GM18511 (cell line): ENCODE results near the gene WWOX.

Source experiments
- ATAC-seq: cut with Tn5 transposase; IDR thresholded peaks from one replicate; pipeline ENCODE4 v1.9.1; 2021; ENCODE audit warnings: mild to moderate bottlenecking, moderate library complexity; ENCODE audit not compliant: unreplicated experiment

WWOX gene

DNA sequence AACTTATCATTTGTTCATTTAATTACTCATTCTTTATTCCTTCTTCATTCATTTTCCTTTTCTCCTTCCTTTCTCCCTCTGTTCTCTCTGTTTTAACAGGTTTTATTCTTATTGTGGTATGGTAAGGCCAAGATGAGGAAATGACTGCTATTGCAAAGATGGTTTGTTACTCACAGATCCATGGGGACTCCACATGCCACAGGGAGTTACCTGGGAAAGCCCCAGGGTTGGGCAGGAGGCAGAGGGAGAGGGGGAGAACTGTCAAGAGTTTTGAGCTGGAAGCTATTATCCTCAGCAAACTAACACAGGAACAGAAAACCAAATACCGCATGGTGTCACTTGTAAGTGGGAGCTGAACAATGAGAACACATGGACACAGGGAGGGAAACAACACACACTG, 453.3 kb downstream of the WWOX start:
- ATAC-seq = no peak

DNA sequence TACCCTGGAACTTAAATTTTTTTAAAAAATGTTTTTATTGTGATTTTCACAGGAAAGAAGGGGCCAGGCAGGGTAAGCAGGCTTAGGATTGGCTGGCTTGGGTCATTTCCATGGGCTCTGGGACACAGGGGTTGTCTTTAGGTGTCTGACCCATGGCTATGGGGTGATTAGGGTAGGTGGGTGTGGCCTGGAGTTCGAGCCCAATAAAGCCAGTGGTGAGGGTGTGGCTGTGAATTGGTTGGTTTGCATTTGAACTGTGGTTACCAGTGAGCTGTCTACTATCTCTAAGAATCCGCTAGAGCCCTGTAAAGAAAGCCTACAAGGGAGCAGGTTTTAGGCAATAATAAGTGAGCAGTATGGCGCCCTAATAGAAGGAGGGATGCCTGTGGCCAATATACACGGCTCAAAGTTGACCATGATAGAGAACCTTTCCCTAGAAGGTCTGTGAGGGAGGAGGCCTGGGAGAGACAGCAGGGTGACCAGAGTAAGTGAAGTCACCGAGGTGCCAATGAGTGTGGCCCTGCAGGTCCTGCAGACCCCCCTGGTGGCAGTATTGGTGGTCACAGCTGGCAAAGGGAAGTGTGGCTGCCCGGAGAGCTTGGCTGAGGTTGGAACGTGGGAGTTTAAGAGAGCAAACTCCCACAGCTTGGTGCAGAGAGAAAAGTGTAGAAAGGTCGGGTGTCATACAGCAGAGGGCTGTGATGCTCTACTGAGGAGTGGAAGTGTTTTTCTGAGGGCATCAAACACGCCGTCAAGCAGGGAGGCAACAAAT, 454.0 kb downstream of the WWOX start:
- ATAC-seq = no peak

DNA sequence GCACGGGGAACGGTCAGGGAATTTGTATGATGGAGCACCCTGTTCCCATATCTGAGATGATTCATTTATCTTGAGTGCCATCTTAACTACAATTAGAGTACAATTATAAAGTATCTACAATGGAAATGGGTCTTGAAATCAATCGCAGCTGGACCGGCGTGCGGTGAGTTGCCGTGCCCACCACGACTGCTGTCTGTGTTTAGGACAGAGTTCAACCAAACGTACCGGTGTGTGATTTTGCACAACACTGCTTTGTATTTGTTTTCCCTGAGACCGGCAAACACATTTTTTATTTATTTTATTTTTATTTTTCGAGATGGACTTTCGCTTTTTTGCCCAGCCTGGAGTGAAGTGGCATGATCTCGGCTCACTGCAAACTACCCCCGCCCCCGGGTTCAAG, 457.0 kb downstream of the WWOX start:
- ATAC-seq = no peak

DNA sequence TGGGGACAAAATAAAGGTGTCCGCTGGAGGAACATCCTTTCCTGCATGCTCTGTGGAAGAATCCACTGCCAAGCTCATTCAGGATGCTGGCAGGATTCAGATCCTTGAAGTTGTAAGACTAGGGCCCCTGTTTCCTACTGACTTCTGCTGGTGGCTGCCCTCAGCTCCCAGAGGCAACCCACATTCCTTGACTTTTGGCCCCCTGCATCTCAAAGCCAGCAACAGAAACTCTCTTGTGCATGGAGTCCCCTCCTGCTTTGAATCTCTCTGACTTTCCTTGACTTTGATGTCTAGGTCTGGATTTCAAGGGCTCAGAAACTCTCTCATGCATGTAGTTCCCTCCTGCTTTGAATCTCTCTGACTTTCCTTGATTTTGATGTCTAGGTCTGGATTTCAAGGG, 461.5 kb downstream of the WWOX start:
- no peak for ATAC-seq

DNA sequence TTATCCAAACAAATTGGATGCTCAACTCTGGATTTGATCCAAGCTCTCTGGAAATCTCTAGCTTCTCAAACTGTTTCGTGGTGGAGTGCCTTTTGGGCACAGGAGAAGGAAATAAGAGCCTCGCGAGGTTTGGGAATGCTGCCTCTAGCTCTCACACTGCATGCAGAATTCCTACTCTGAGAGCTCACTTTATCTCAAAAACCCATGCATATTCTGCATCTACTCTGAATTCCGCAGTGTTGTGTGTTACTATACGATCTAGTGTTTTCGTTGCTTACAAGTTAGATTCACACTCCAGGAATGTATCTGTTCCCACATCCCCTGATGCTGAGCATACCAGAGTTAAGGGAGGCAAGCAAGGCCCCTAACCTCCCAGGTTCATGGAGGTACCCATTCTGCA, 462.7 kb downstream of the WWOX start:
- no peak for ATAC-seq

DNA sequence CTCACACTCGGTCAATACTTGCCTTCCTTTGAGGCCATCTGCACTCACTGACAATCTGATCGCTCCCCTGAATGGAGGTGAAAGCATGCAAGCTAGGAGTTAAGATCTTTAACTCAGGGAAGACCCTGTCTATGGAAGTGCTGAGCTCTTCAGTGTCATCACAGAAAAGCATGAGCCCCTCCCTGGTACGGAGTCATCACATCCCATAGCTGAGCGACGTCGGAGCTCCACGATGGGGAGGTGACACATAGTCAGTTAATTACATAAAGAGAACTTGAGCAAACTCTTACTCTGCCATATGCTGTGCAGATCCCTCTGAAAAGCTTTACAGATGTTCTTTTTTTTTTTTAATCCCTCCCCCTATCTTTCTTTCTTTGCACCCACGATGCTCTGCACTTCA, 463.2 kb downstream of the WWOX start:
- ATAC-seq = no peak

DNA sequence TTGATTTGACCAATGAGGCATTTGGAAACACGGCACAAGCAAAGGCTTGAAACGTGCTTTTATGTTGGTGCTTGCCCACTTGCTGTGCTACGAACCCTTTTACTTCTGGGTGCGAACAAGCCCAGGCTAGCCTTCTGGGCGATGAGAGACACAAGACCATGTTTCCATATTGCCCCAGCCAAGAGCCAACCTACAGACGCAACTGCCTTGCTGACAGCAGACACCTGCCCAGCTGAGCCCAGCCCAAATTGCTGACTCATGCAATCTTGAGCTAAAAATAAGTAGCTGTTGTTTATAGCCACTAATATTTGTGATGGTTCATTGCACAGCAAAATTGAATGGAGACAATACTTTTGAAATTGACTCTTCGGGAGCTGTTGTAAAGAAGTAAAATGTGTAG, 464.5 kb downstream of the WWOX start:
- ATAC-seq = no peak

DNA sequence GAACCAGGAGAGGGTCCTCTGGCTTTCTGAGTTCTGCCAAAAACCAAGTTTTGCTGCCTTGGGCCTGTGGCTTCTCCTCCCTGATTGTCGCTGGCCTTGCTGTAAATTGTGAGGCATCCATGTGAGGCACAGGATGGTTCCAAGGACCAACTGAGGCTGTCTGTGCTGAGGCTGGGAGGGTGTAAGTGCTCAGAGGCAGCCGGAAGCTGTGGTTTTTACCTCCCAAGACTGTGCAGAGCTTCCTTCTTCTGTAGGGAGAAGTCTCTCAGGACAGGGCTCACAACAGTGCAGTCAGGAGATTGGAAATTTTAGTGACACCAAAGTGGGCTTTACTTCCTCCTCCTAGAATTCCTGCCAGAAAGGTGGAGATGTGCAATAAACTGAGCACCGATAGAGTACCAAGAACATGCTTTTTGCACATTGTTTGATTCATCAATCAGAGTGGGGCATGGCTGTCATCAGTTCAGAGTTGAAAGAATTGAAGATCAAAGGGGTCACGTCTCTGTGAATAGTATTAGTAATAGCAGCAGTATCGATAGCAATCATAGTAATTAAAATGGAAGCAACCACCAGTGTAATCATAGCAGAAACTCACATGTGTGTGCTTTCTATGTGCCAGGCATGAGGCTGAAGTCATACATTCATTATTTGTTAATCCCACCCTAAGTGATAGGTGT, 467.1 kb downstream of the WWOX start:
- ATAC-seq = no peak

DNA sequence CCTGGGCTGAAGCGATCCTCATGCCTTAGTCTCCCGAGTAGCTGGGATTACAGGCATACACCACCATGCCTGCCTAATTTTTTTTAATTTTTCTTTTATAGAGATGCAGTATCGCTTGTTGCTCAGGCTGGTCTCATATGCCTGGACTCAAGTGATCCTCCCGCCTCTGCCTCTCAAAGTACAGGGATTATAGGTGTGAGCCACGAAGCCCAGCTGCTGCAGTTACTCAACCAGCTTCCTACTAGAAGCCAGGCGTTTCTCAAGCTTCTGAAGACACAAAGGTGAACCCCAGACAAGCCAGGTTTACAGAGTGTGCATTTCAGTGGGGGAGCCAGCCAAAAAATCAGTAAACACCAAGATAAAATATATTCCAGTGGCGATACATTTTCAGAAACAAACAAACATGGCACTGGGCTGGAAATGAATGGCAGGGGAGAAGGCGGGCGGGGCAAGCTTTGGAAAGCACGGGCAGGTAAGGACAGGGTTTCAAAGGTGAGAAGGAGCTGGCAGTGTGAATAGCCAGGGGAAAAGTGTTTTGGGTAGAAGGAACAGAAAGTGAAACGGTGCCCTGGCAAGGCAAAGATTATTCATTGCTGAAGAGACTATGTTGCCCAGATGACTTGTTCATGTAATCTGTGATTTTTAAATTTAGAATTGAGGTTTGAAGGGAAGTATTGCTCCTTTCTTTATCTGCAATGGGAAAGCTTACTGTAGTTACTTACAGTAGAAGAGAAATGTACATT, 471.1 kb downstream of the WWOX start:
- ATAC-seq = peak; percentile 58

DNA sequence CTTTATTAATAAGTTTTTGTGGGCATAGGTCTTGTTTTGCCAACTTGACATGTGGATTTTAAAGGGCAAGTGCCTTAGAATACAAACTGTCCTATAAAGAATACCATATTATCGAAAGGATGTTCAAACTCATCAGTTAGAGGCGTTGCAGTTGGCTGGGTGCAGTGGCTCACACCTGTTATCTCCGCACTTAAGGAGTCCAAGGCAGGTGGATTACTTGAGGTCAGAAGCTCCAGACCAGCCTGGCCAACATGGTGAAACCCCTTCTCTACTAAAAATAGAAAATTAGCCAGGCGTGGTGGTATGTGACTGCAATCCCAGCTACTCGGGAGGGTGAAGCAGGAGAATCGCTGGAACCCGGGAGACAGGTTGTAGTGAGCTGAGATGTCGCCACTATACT, 472.0 kb downstream of the WWOX start:
- no peak for ATAC-seq

DNA sequence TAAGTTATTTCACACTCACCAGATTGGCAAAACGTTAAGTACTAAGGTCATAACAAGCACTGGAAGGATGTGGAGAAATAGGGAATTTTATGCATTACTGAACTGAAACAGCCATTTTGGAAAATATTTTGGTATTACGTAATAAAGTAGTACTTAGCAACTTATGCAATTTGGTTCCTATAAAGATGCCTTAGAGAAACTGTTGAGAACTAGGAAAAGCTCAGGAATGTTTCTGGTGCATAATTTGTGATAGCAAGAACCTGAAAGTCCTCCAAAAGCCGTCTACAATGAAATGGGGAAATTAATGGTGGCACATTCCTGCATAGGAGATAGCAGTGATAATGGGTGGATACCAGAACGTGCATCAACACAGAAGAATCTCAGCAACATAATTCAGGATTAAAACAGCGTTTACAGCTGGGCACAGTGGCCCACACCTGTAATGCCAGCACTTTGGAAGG, 472.5 kb downstream of the WWOX start:
- ATAC-seq = no peak

DNA sequence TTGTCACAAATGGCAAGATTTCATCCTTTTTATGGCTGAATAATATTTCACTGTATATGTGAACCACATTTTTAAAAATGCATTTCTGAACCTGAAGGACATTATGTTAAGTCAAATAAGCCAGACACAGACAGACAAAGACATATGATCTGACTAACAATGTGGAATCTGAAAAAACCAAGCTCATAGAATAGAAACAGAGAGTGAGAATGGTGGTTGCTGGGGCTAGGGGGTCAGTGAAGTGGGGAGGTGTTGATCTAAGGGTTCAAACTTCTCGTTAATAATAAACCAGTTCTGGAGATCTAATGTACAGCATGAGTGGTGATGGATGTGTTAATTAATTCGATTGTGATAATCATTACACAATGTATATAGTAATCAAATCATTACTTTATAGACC, 475.1 kb downstream of the WWOX start:
- peak; percentile 86 for ATAC-seq

DNA sequence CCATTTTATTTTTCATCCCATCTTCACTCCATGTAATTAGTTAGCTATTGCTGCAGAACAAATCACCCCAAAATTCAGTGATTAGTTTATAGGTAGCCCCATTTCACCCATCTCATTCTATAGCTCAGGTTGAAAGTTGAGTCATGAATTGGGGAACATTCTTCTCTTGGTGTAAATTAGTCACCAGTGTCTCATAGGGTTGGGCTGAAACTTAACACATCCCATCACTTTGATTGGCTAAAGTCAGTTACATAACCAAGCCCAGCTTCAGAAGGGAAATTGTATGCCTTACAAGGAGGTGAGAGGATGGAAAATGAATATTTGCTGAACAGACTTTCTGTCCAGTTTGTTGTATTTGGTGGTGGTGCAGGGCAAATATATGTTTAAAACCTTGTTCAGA, 477.5 kb downstream of the WWOX start:
- ATAC-seq = peak; percentile 54

DNA sequence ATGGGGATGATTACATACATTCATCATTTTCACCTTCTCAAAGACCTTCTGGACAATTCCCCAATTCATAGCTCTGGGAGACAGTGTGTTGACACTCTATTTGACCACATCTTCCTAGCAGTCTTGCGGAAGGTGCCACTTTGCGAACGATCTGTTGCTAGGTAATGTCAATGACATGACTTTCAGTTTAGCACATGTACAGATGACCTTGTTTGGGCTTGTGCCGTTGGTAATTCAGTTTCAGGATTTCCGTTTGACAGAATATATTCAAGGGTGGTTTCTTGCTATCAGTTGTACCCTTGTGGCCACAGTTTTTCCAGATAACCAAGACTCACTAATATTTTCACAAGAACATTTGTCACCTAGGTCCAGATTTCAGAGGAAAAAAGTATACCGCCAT, 478.2 kb downstream of the WWOX start:
- no peak for ATAC-seq

DNA sequence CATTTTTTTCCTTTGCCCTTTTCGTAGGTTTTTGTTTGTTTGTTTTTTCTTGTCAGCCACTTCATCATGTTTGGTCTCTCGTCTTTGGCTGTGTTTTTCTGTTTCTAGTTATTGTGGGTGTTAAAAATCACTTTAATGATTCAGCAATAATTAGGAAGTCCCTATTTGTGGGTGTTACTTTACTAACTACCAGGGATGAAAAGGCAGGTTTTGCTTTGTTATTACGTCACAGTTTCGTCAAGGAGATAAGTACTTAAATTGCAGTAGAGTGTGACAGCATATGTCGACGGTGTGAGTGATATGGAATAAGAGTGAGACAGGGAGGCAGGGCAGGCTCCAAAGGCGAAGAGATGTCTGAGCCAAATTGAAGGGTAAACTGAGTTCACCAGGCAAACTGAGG, 479.6 kb downstream of the WWOX start:
- ATAC-seq = no peak

DNA sequence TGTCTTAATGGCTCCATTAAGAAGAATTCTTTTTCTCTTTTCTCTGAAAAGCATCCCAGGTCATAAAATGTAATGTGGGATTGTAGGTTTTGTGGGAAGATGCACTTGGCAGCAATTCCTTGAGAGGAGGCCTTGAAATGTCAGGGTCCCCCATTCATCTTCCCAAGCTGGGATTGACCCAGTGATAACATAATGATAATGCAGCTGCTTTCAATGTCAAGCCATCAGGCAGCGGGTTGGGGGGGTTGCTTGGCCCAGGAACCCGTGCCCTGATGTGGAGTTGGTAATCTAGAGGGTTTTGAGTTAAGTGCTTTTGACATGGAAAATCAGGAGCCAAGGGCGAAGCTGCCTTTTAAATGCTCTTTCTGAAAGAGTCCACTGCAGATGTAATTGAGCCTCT, 484.0 kb downstream of the WWOX start:
- ATAC-seq = no peak

DNA sequence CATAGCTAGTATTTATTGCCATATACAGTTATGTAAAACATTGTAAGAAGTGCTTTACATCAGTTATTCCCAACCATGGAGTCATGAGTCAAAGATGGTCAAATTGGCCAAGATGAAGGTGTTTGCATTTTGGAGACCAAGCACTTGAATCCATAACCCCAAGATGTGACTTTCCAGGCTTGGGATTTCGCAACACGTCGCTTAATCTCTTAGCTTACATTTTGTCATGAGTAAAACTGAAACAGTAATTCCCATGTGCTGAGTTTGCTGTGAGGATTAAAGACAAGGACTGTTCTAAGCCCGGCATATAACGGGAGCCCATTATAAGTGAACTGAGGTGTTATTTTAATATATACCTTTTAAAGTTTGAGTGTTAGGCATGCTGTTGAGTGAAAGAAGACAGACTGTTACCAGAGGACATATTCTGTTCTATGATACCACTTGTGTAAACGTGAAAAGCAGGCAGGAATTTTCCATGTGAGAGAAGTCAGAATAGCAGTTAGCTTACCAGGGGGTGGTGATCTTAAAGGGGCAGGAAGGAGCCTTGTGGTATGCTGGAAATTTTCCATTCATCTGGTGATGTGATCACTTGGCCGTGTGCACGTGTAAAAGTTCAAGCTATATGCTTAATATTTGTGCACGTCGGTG, 484.9 kb downstream of the WWOX start:
- no peak for ATAC-seq

DNA sequence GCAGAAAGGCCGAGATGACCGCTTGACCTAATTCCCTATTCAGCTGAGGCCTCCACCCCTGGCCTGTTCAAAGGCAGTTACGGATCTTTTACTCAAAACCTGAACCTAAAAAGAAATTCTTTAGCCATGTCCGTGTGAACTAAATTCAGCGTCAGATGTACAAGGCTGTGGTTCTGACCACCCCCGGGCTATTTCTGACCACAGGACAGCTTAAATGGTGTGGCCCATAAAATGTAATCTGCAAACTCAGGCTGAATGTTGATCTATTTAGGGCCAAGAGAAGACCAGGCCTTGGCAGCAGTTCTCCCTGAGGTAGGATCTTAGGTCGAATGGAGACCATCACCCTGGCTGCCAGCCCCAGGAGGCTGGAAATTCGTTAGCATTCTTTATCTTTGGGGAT, 485.5 kb downstream of the WWOX start:
- no peak for ATAC-seq

DNA sequence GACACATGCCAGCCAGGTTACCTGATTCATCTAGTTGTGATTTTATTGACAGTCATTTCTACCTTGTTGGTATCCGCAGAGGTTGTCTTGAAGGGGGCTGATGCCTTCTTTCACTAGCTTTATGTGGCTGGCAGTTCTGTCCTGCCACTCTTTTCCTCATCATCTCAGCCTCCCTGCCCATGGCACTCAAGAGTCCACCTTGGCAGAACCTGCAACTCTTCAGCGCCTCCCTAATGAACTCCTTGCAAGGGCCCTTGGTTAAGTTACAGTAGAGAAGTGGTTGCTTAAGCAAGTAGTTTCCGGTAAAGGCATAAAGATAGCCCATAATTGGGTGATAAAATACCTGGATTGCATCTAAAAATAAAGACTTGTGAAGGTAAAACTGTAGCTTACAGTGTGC, 489.9 kb downstream of the WWOX start:
- ATAC-seq = no peak

DNA sequence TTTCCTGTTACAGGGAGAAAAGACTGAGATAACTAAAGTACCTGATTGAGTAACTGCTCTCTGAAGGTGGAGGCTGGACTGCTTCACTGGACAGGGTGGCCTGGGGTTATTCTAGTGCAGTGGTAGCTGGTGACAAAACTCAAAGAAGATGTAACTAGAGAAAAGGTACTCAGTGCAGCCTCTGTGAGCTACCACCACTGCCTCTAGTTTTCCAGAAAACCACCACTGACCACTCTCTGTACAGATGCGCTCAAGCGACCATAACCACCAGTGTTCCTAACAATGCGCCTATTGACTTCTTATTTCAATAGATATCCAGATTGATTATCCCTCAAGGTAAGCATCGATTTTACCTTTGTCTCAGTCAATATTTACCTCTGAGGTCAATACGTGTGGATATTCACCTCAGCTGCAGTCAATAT, 492.2 kb downstream of the WWOX start:
- no peak for ATAC-seq

DNA sequence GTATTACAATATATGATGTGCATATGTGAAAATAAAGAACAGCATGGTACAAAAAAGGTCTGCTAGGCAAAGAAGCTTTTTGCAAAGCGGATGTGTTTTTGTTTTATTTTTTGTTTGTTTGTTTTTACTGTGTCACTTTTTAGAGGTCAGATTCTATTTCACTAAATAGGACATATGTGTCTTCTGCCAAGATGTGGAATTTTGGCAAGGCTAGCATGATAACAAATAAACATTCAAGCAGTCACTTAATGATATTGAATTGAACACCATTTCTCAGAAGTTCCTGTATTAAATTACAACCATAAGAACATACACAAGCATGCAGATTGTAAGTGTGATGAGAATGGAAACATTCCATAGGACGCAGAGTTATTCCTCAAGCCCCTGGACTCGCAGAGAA, 492.7 kb downstream of the WWOX start:
- ATAC-seq = no peak
